Tibial nerve (tissue), 4 donors: ENCODE data around the gene ZNF33B. TPM values are rescaled to one million over a fixed set of nuclear protein-coding genes. Genes with fewer than 3 reads are reported as not detected.
"Not testable (repeated sequence)": the region's sequence is repeated elsewhere in the genome, so short reads cannot be mapped to it uniquely, and the experiment has no call there.

Experiments
- DNase-seq, 2 donors: peaks; one replicate each; pipeline ENCODE4 v3.0.0-alpha.2; 2019; ENCODE audit warnings: low spot score in 2 of 2
- H3K27ac ChIP-seq, 4 donors: fragments of 200-600 bp; sonication (generic) in 3 of 4; one replicate each; pipeline ENCODE4 v1.5.1; 2017 to 2019; ENCODE audit warnings: mild to moderate bottlenecking in 1 of 4
- H3K27me3 ChIP-seq, 2 donors: fragments of 200-600 bp; sonication (generic) in 1 of 2; one replicate each; pipeline versions ENCODE4 v1.5.1 to v1.6.0; 2017 to 2019
- H3K36me3 ChIP-seq, 3 donors: fragments of 200-600 bp; sonication (generic); one replicate each; pipeline ENCODE4 v1.5.1; 2018 to 2019
- H3K4me1 ChIP-seq, 4 donors: fragments of 200-600 bp; sonication (generic) in 3 of 4; one replicate each; pipeline ENCODE4 v1.5.1; 2017 to 2019
- H3K4me3 ChIP-seq, 4 donors: fragments of 200-600 bp; sonication (generic) in 3 of 4; one replicate each; pipeline ENCODE4 v1.5.1; 2017 to 2019; ENCODE audit warnings: mild to moderate bottlenecking in 1 of 4, moderate library complexity in 1 of 4
- H3K9me3 ChIP-seq, 4 donors: fragments of 200-600 bp; sonication (generic) in 3 of 4; one replicate each; pipeline ENCODE4 v1.5.1; 2017 to 2019
- EP300 ChIP-seq, 2 donors: sonication (generic); formaldehyde crosslinking; IDR thresholded peaks; one replicate each; pipeline ENCODE4 v1.6.1; 2017; ENCODE audit warnings: antibody characterized with exemption in 2 of 2, mild to moderate bottlenecking in 1 of 2
- POLR2A ChIP-seq, 2 donors: fragments of 450-650 bp; IDR thresholded peaks; one replicate each; pipeline ENCODE4 v1.6.1; 2017; ENCODE audit warnings: antibody characterized with exemption in 2 of 2, mild to moderate bottlenecking in 2 of 2, moderate library complexity in 2 of 2
- WGBS, 2 donors: methylation state at CpG; one replicate each; pipeline ENCODE4 v1.1.5; 2018; 5-methylcytosine and 5-hydroxymethylcytosine counted together
- total RNA-seq, 4 donors: library from RNA; depleted of rRNA; stranded (reverse); fragments of >200 nt; gene quantifications; one replicate each; pipeline ENCODE4 v1.1.0, GENCODE V29; 2016
- TF ChIP-seq, protein P1 (sequence below), 5 experiments: fragments of 200-600 bp in 3 of 5; fragments of 450-650 bp in 2 of 5; sonication (generic) in 3 of 5; IDR thresholded peaks; one replicate each; pipeline ENCODE4 v1.5.1; 2016 to 2019; ENCODE audit warnings: antibody characterized with exemption in 5 of 5, mild to moderate bottlenecking in 3 of 5, moderate library complexity in 2 of 5

The ZNF33B gene
- 10 to 100 TPM in 2 of 4 donors, 1 to 10 TPM in 2; 6.6 to 21.3 (median 12.3) TPM for total RNA-seq

- no peaks in the 10 kb centered on the region for H3K27me3 ChIP-seq
Observed at GRCh38 chr10:42638055-42638820, at the start of gene ZNF33B. TSS of gene ZNF33B (minus strand) at chr10:42638570. CDS start at chr10:42636928, 1,642 bp downstream.

DNA sequence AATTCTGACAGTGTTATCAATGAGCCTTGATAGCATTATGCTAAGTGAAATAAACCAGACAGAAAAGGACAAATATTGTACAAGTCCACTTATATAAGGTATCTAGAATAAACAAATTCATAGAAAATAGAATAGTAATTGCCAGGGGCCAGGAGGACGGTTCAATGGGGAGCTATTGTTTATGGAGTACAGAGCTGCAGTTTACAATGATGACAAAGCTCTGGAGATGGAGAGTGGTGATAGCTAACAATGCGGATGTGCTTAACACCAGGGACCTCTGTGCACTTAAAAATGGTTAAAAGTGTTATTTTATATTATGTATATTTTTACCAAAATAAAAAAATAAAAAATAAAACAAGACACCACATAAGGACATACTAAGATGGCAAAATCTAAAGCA lies 46.1 kb upstream of the ZNF33B start:
- H3K27ac ChIP-seq: no peak overlapping the region
- no peaks in the 10 kb centered on the region for H3K9me3 ChIP-seq
- H3K27me3 ChIP-seq: no peaks in the 10 kb centered on the region
- 62 to 73% methylated on average over 2 of the region's 2 CpGs for WGBS, 2 donors
- DNase-seq: no peak
- no peaks in the 10 kb centered on the region for H3K4me1 ChIP-seq
- no peaks in the 10 kb centered on the region for H3K36me3 ChIP-seq
- H3K4me3 ChIP-seq: no peak overlapping the region
- TF ChIP-seq POLR2A (IDR thresholded peaks at IDR 0.05) (no peak), EP300 (IDR thresholded peaks at IDR 0.05) (no peak)
- TF ChIP-seq, protein P1, sequence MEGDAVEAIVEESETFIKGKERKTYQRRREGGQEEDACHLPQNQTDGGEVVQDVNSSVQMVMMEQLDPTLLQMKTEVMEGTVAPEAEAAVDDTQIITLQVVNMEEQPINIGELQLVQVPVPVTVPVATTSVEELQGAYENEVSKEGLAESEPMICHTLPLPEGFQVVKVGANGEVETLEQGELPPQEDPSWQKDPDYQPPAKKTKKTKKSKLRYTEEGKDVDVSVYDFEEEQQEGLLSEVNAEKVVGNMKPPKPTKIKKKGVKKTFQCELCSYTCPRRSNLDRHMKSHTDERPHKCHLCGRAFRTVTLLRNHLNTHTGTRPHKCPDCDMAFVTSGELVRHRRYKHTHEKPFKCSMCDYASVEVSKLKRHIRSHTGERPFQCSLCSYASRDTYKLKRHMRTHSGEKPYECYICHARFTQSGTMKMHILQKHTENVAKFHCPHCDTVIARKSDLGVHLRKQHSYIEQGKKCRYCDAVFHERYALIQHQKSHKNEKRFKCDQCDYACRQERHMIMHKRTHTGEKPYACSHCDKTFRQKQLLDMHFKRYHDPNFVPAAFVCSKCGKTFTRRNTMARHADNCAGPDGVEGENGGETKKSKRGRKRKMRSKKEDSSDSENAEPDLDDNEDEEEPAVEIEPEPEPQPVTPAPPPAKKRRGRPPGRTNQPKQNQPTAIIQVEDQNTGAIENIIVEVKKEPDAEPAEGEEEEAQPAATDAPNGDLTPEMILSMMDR (IDR thresholded peaks at IDR 0.05): no peak

More at GRCh38 chr10:42638055-42638820, at the start of gene ZNF33B:
- TF ChIP-seq POLR2A (IDR thresholded peaks at IDR 0.05): peak; percentile 31 to 81
- TF ChIP-seq, protein P1 (IDR thresholded peaks at IDR 0.05): peak in 1 of 5 experiments; percentile 5
- TF ChIP-seq EP300 (IDR thresholded peaks at IDR 0.05): peak; percentile 44 to 90
- peaks cover 0 to 14% (median 0%) of the 10 kb centered on the region in 4 donors for H3K4me1 ChIP-seq
- H3K36me3 ChIP-seq: no peaks in the 10 kb centered on the region
- WGBS, 2 donors: 0 to 1% methylated on average over 45 to 61 of the region's 62 CpGs
- H3K4me3 ChIP-seq: peak within 1 kb of the TSS; percentile 72 to 93 (median 87)
- H3K27ac ChIP-seq: peak within 1 kb of the TSS; percentile 84 to 95 (median 92)
- no peaks in the 10 kb centered on the region for H3K9me3 ChIP-seq
- peak; percentile 71 to 76 for DNase-seq

GRCh38 chr10:42680267-42680666 lies 41.9 kb upstream of the ZNF33B start:
- no peaks in the 10 kb centered on the region for H3K4me1 ChIP-seq
- no peak overlapping the region for H3K4me3 ChIP-seq
- no peaks in the 10 kb centered on the region for H3K27me3 ChIP-seq
- WGBS, 2 donors: 84 to 95% methylated on average over 1 of the region's 1 CpG
- no peak overlapping the region for H3K27ac ChIP-seq
- TF ChIP-seq, protein P1 (IDR thresholded peaks at IDR 0.05): no peak
- TF ChIP-seq EP300 (IDR thresholded peaks at IDR 0.05): no peak
- TF ChIP-seq POLR2A (IDR thresholded peaks at IDR 0.05): no peak
- no peaks in the 10 kb centered on the region for H3K36me3 ChIP-seq
- DNase-seq: no peak
- H3K9me3 ChIP-seq: no peaks in the 10 kb centered on the region

DNA sequence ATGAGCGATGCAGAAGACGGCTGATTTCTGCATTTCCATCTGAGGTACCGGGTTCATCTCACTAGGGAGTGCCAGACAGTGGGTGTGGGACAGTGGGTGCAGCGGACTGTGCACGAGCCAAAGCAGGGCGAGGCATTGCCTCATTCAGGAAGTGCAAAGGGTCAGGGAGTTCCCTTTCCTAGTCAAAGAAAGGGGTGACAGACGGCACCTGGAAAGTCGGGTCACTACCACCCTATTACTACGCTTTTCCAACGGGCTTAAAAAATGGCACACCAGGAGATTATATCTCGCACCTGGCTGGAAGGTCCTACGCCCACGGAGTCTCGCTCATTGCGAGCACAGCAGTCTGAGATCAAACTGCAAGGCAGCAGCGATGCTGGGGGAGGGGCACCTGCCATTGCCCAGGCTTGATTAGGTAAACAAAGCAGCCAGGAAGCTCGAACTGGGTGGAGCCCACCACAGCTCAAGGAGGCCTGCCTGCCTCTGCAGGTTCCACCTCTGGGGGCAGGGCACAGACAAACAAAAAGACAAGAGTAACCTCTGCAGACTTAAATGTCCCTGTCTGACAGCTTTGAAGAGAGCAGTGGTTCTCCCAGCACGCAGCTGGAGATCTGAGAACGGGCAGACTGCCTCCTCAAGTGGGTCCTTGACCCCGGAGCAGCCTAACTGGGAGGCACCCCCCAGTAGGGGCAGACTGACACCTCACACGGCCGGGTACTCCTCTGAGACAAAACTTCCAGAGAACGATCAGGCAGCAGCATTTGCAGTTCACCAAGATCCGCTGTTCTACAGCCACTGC lies 27.0 kb upstream of the ZNF33B start:
- WGBS, 2 donors: 85% methylated on average over 24 of the region's 24 CpGs
- H3K4me1 ChIP-seq, H3K4me3 ChIP-seq, H3K36me3 ChIP-seq, H3K27ac ChIP-seq, DNase-seq, H3K9me3 ChIP-seq, H3K27me3 ChIP-seq: not testable (repeated sequence)

DNA sequence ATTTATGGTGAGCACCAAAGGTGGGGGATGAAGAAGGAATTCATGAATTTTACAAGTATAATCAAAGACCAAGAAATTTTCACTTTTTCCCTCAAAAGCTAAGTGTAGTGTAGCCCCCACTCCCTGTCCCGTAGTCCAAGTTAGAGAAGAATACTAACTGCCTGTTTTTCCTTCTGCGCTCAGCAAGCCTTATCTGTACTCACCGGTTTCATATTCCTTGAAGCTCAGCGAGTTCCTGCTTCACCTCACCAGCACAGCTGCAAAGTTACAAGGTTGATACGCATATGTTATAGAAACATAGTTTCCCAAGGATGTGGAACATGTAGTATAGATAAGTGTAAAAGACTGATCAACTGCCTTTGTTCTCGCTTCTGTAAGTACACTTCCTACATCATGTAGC lies 16.0 kb upstream of the ZNF33B start:
- Histone ChIP-seq H3K4me3 (no peak overlapping the region), H3K36me3 (no peaks in the 10 kb centered on the region), H3K9me3 (no peaks in the 10 kb centered on the region), H3K27me3 (no peaks in the 10 kb centered on the region), H3K4me1 (no peaks in the 10 kb centered on the region), H3K27ac (no peak overlapping the region)
- TF ChIP-seq, protein P1 (IDR thresholded peaks at IDR 0.05): no peak
- TF ChIP-seq POLR2A (IDR thresholded peaks at IDR 0.05): no peak
- no peak for TF ChIP-seq EP300 (IDR thresholded peaks at IDR 0.05)
- DNase-seq: no peak
- WGBS, 2 donors: 89 to 93% methylated on average over 6 of the region's 6 CpGs
